HepG2 (cell line): Measurements from ENCODE around the gene SEPTIN12. TPM values are rescaled to one million over a fixed set of nuclear protein-coding genes. Genes with fewer than 3 reads are reported as not detected.

Source experiments
- ATAC-seq: fragments of 200-7000 bp; cut with Tn5 transposase; 3 replicates; pipeline ENCODE4 v1.9.1; 2020; ENCODE audit warnings: mild to moderate bottlenecking, moderate library complexity
- BruUV-seq: library from RNA; stranded (reverse); fragments of 400-500 nt; replicated peaks from 2 replicates; lab custom pipeline; 2021; lab: Mats Ljungman, UMichigan
- CTCF ChIA-PET: fragments of 300-600 bp; formaldehyde crosslinking; extraction: SDS; loops from one replicate; lab custom pipeline; 2021; ENCODE audit warnings: low total read pairs, inconsistent platforms, low intra/inter-chr PET ratio; lab: Yijun Ruan, JAX
- POLR2A ChIA-PET: fragments of 350-600 bp; sonication (Branson Sonifier 250); formaldehyde crosslinking; loops from one replicate; lab custom pipeline; 2020; ENCODE audit warnings: antibody characterized with exemption, inconsistent platforms; lab: Yijun Ruan, JAX
- DNase-seq: peaks from one replicate; pipeline ENCODE4 v3.0.0-alpha.2; 2015; ENCODE audit warnings: low spot score
- FAIRE-seq: peaks from 3 replicates; lab custom pipeline; 2011; peaks lifted over from hg19 to GRCh38; lab: Jason Lieb, UNC
- H2AFZ ChIP-seq: one replicate; pipeline ENCODE4 v1.6.1; 2011; ENCODE audit warnings: low read length, inconsistent platforms
- H3K27ac ChIP-seq: fragments of 300-600 bp; 3 replicates; pipeline ENCODE4 v1.8.0; 2011; ENCODE audit warnings: mixed run types, mild to moderate bottlenecking, mixed read lengths, low read length, inconsistent platforms; ENCODE audit not compliant: insufficient read depth; ENCODE audit errors: extremely low read length
- H3K27me3 ChIP-seq, 2 experiments: fragments of 200-600 bp in 1 of 2; 2 replicates in 1 of 2; 3 replicates in 1 of 2; pipeline versions ENCODE4 v1.6.0 to v1.8.0; 2011; ENCODE audit warnings: low read length in 2 of 2, mild to moderate bottlenecking in 2 of 2, moderate library complexity in 2 of 2, inconsistent platforms in 1 of 2; ENCODE audit not compliant: insufficient read depth in 2 of 2, control insufficient read depth in 1 of 2
- H3K36me3 ChIP-seq, 2 experiments: fragments of 200-600 bp in 1 of 2; replicated peaks in 1 of 2; 2 replicates in 1 of 2; 3 replicates in 1 of 2; pipeline versions ENCODE4 v1.5.1 to v1.8.0; 2011; ENCODE audit warnings: low read length in 2 of 2, inconsistent platforms in 1 of 2; ENCODE audit not compliant: insufficient read depth in 2 of 2, control insufficient read depth in 1 of 2
- H3K4me1 ChIP-seq: 2 replicates; pipeline ENCODE4 v1.5.1; 2012; ENCODE audit warnings: low read length, inconsistent platforms; ENCODE audit not compliant: insufficient read depth
- H3K4me2 ChIP-seq: 2 replicates; pipeline ENCODE4 v1.6.0; 2011; ENCODE audit warnings: low read depth, low read length, inconsistent platforms
- H3K4me3 ChIP-seq, 3 experiments: fragments of 200-600 bp in 1 of 3; sonication (generic), shearing (Covaris generic) in 1 of 3; replicated peaks in 1 of 3; 2 replicates each; pipeline ENCODE4 v1.5.1; 2011 to 2016; ENCODE audit warnings: low read length in 3 of 3, inconsistent platforms in 2 of 3, low read depth in 2 of 3, mild to moderate bottlenecking in 2 of 3, control low read depth in 1 of 3, mixed read lengths in 1 of 3; ENCODE audit not compliant: insufficient read depth in 1 of 3
- H3K79me2 ChIP-seq: one replicate; pipeline ENCODE4 v1.6.1; 2011; ENCODE audit warnings: low read length, inconsistent platforms; ENCODE audit not compliant: insufficient read depth
- H3K9ac ChIP-seq: 2 replicates; pipeline ENCODE4 v1.6.0; 2011; ENCODE audit warnings: mild to moderate bottlenecking, low read depth, low read length, inconsistent platforms; ENCODE audit not compliant: insufficient read depth
- H3K9me3 ChIP-seq: 2 replicates; pipeline ENCODE4 v1.5.1; 2012; ENCODE audit warnings: mild to moderate bottlenecking, low read length
- H4K20me1 ChIP-seq: 2 replicates; pipeline ENCODE4 v1.6.0; 2011; ENCODE audit warnings: inconsistent platforms, mild to moderate bottlenecking, low read length, moderate library complexity; ENCODE audit not compliant: insufficient read depth
- AGO2 ChIP-seq: fragments of 200-400 bp; formaldehyde crosslinking; optimal IDR thresholded peaks from 2 replicates; pipeline ENCODE3; 2017; ENCODE audit warnings: mild to moderate bottlenecking, low read depth, low read length, moderate library complexity
- FLYWCH1 ChIP-seq: sonication (generic); formaldehyde crosslinking; IDR thresholded peaks from 2 replicates; pipeline ENCODE4 v1.8.1; 2023; ENCODE audit warnings: mild to moderate bottlenecking, missing genetic modification reagents
- FOXA1 ChIP-seq, 2 experiments: fragments of 450-650 bp in 1 of 2; sonication (generic) in 1 of 2; formaldehyde crosslinking in 1 of 2; IDR thresholded peaks; 2 replicates each; pipeline versions ENCODE4 v1.4.0 to v1.6.1; 2016 to 2020; ENCODE audit warnings: missing genetic modification reagents in 1 of 2
- GPBP1L1 ChIP-seq: sonication (generic); formaldehyde crosslinking; IDR thresholded peaks from 2 replicates; pipeline ENCODE4 v1.5.0; 2020; ENCODE audit warnings: mild to moderate bottlenecking, missing genetic modification reagents
- ISL2 ChIP-seq: sonication (generic); formaldehyde crosslinking; IDR thresholded peaks from 2 replicates; pipeline ENCODE4 v1.5.0; 2020; ENCODE audit warnings: missing genetic modification reagents
- MEF2D ChIP-seq: sonication (generic); formaldehyde crosslinking; IDR thresholded peaks from 2 replicates; pipeline ENCODE4 v1.5.1; 2020; ENCODE audit warnings: mild to moderate bottlenecking, missing genetic modification reagents
- POLR2A ChIP-seq, 2 experiments: IDR thresholded peaks; 2 replicates each; pipeline ENCODE4 v1.6.1; 2011; ENCODE audit warnings: low read depth in 2 of 2, low read length in 2 of 2, mild to moderate bottlenecking in 1 of 2, moderate library complexity in 1 of 2; ENCODE audit not compliant: insufficient read depth in 1 of 2
- POLR2AphosphoS5 ChIP-seq: IDR thresholded peaks from 2 replicates; pipeline ENCODE4 v1.6.1; 2012; ENCODE audit warnings: low read depth, low read length
- RBFOX2 ChIP-seq: fragments of 200-400 bp; formaldehyde crosslinking; IDR thresholded peaks from 2 replicates; pipeline ENCODE4 v1.6.1; 2017; ENCODE audit warnings: low read depth, mild to moderate bottlenecking, low read length
- SRF ChIP-seq: IDR thresholded peaks from 2 replicates; pipeline ENCODE4 v1.6.1; 2011; ENCODE audit warnings: mild to moderate bottlenecking, low read depth, low read length, moderate library complexity
- TAF15 ChIP-seq: fragments of 200-400 bp; formaldehyde crosslinking; IDR thresholded peaks from one replicate; pipeline ENCODE4 v1.6.1; 2018; ENCODE audit warnings: mild to moderate bottlenecking, low read depth, low read length; ENCODE audit not compliant: poor library complexity, severe bottlenecking
- TARDBP ChIP-seq: sonication (generic); formaldehyde crosslinking; IDR thresholded peaks from 2 replicates; pipeline ENCODE4 v1.8.0; 2022; ENCODE audit warnings: mild to moderate bottlenecking, missing genetic modification reagents
- TSC22D2 ChIP-seq: sonication (generic); formaldehyde crosslinking; IDR thresholded peaks from 2 replicates; pipeline ENCODE4 v1.5.1; 2020; ENCODE audit warnings: missing genetic modification reagents, mild to moderate bottlenecking, borderline replicate concordance
- YEATS4 ChIP-seq: sonication (generic); formaldehyde crosslinking; IDR thresholded peaks from 2 replicates; pipeline ENCODE4 v1.4.0; 2020; ENCODE audit warnings: missing genetic modification reagents, borderline replicate concordance
- ZIK1 ChIP-seq: sonication (generic); formaldehyde crosslinking; IDR thresholded peaks from 2 replicates; pipeline ENCODE4 v1.5.0; 2020; ENCODE audit warnings: mild to moderate bottlenecking, low read depth, missing genetic modification reagents, borderline replicate concordance
- ZNF263 ChIP-seq: sonication (generic); formaldehyde crosslinking; IDR thresholded peaks from 2 replicates; pipeline ENCODE4 v1.4.0; 2020; ENCODE audit warnings: missing genetic modification reagents
- ZNF446 ChIP-seq: sonication (generic); formaldehyde crosslinking; IDR thresholded peaks from 2 replicates; pipeline ENCODE4 v1.5.0; 2020; ENCODE audit warnings: mild to moderate bottlenecking, missing genetic modification reagents
- ZNF496 ChIP-seq: sonication (generic); formaldehyde crosslinking; IDR thresholded peaks from 2 replicates; pipeline ENCODE4 v1.8.1; 2023; ENCODE audit warnings: mild to moderate bottlenecking, moderate library complexity, missing genetic modification reagents; ENCODE audit not compliant: insufficient replicate concordance
- ZNF576 ChIP-seq: sonication (generic); formaldehyde crosslinking; IDR thresholded peaks from 2 replicates; pipeline ENCODE4 v1.4.0; 2020; ENCODE audit warnings: mild to moderate bottlenecking, missing genetic modification reagents
- ZNF614 ChIP-seq: IDR thresholded peaks from 2 replicates; pipeline ENCODE4 v1.6.1; 2018; ENCODE audit warnings: missing biosample characterization, missing genetic modification reagents, inconsistent platforms, borderline replicate concordance
- ZNF709 ChIP-seq: sonication (generic); formaldehyde crosslinking; IDR thresholded peaks from 2 replicates; pipeline ENCODE4 v1.5.0; 2020; ENCODE audit warnings: mild to moderate bottlenecking, missing genetic modification reagents
- ZNF776 ChIP-seq: sonication (generic); formaldehyde crosslinking; IDR thresholded peaks from 2 replicates; pipeline ENCODE4 v1.4.0; 2020; ENCODE audit warnings: mild to moderate bottlenecking, missing genetic modification reagents
- ZNF788 ChIP-seq: sonication (generic); formaldehyde crosslinking; IDR thresholded peaks from 2 replicates; pipeline ENCODE4 v1.5.0; 2020; ENCODE audit warnings: mild to moderate bottlenecking, missing genetic modification reagents, borderline replicate concordance
- ZZZ3 ChIP-seq: sonication (generic); formaldehyde crosslinking; IDR thresholded peaks from 2 replicates; pipeline ENCODE4 v1.4.0; 2020; ENCODE audit warnings: missing genetic modification reagents, mild to moderate bottlenecking, borderline replicate concordance
- WGBS: methylation state at CpG from one replicate; pipeline ENCODE4 v1.1.6; 2017; ENCODE audit warnings: low lambda C conversion rate; 5-methylcytosine and 5-hydroxymethylcytosine counted together
- in situ Hi-C: cut with HindIII; loops from 2 replicates; pipeline ENCODE4 v1.10.0; 2017; ENCODE audit warnings: low pct_unique_long_range_greater_than_20kb; ENCODE audit not compliant: extremely low pct_ligation_motif_present
- intact Hi-C: fragments of 100-400 bp; cut with micrococcal nuclease; formaldehyde crosslinking; loops from one replicate; pipeline ENCODE4 v1.10.0; 2022; ENCODE audit not compliant: unreplicated experiment
- polyA plus RNA-seq, 8 experiments: library from polyadenylated mRNA; depleted of rRNA in 3 of 8; stranded (reverse) in 7 of 8; unstranded in 1 of 8; fragments of >200 nt; fragmentation: Illumina TruSeq in 4 of 8; extraction: Trizol in 4 of 8; gene quantifications; 2 replicates each; pipeline versions ENCODE4 v1.2.1 to v1.2.3, GENCODE V29; 2011 to 2016; ENCODE audit warnings: low read depth in 4 of 8, missing spikeins in 1 of 8, mixed read lengths in 1 of 8; ENCODE audit not compliant: insufficient read depth in 1 of 8
- total RNA-seq, 5 experiments: library from RNA; depleted of rRNA; stranded (reverse); fragments of >200 nt; fragmentation: Illumina TruSeq; extraction: Trizol; gene quantifications; 2 replicates each; pipeline ENCODE4 v1.2.3, GENCODE V29; 2016; ENCODE audit warnings: low read depth in 1 of 5

The SEPTIN12 gene
- total and polyA plus RNA-seq, 2 of the 13 experiments (the other 11 are each of a cell fraction or from before 2014, with no cell fraction given): 0.22 TPM; not detected in 1

- Histone ChIP-seq H3K27me3 (no peaks in the 10 kb centered on the region; a peak in 1 of 5 replicates), H3K79me2 (peaks cover 19% of the 10 kb centered on the region), H3K27ac (peak within 1 kb of the TSS; percentile 78), H3K36me3 (peaks cover 8 to 27% of the 10 kb centered on the region in 2 experiments; a peak in 4 of 5 replicates), H3K4me3 (peak within 1 kb of the TSS; percentile 91 to 92 (median 91)), H2AFZ (no peak within 1 kb of the TSS), H3K4me2 (peak within 1 kb of the TSS; percentile 99), H4K20me1 (no peaks in the 10 kb centered on the region), H3K4me1 (peaks cover 46% of the 10 kb centered on the region), H3K9ac (peak within 1 kb of the TSS; percentile 92), H3K9me3 (no peaks in the 10 kb centered on the region)
- POLR2A ChIA-PET: interaction anchor here (1.4 to 3.1 kb wide), 5 partner anchors 22 to 103 kb away, joined by 4 to 40 read pairs (median 12); partner anchors contain the start of genes ANKS3, DNAAF8, ROGDI and SEPTIN12
- FAIRE-seq: peak; percentile 96
- BruUV-seq: no TSS peak
- intact Hi-C loops (loop anchor here (2.0 to 5.0 kb wide), 2 partner anchors 36 to 50 kb away; partner anchors contain the start of gene ROGDI), in situ Hi-C loops (no loop called here)
- CTCF ChIA-PET: no interaction called here
- WGBS: 1% methylated on average over 30 of the region's 72 CpGs
- peak; percentile 85 for ATAC-seq
- peak; percentile 93 for DNase-seq
- TF ChIP-seq ZNF709 (CRISPR knock-in tag) (0 out of 2 replicates have a peak, but pooled peaks have one; percentile 60), RBFOX2 (peak; percentile 94), ZNF776 (CRISPR knock-in tag) (peak; percentile 92), YEATS4 (CRISPR knock-in tag) (peak; percentile 64; the same call in 1 of the 2 replicates), TARDBP (peak; percentile 59), AGO2 (peak; percentile 88), SRF (no peak), POLR2A (IDR thresholded peaks at IDR 0.05; ENCODE audit: insufficient read depth in 1 of 2, low read depth in 2 of 2, low read length in 2 of 2) (peak; percentile 35 to 69), ZNF788 (CRISPR knock-in tag) (peak; percentile 47; the same call in 1 of the 2 replicates), ZNF614 (CRISPR knock-in tag) (peak; percentile 54; the same call in 1 of the 2 replicates), ISL2 (CRISPR knock-in tag) (peak; percentile 44; the same call in 1 of the 2 replicates), GPBP1L1 (CRISPR knock-in tag) (no peak), ZNF446 (CRISPR knock-in tag) (0 out of 2 replicates have a peak, but pooled peaks have one; percentile 75), MEF2D (CRISPR knock-in tag) (peak; percentile 39; the same call in 1 of the 2 replicates), TAF15 (no peak), FLYWCH1 (CRISPR knock-in tag) (no peak), TSC22D2 (CRISPR knock-in tag) (peak; percentile 71; the same call in 1 of the 2 replicates), ZNF496 (CRISPR knock-in tag) (no peak), ZZZ3 (CRISPR knock-in tag) (peak; percentile 75; the same call in 1 of the 2 replicates), FOXA1 (IDR thresholded peaks at IDR 0.05) (no peak), FOXA1 (CRISPR knock-in tag; IDR thresholded peaks at IDR 0.05) (peak; percentile 31; the same call in 1 of the 2 replicates), POLR2AphosphoS5 (peak; percentile 60), ZIK1 (CRISPR knock-in tag) (peak; percentile 68; the same call in 1 of the 2 replicates), ZNF263 (CRISPR knock-in tag) (no peak), ZNF576 (CRISPR knock-in tag) (peak; percentile 84)
Observed at GRCh38 chr16:4766875-4767628, 21.1 kb downstream of the SEPTIN12 start, which contains the start of gene ZNF500. ZNF500 (minus strand) TSS chr16:4767162; CDS start chr16:4765978, 1,184 bp downstream.
